Measurements from ENCODE around the gene ZNF526. TPM values are rescaled to one million over a fixed set of nuclear protein-coding genes. Genes with fewer than 3 reads are reported as not detected.

ZNF526 gene
- total RNA-seq, 1 donor from 2014 or later = 22.7 TPM

DNA sequence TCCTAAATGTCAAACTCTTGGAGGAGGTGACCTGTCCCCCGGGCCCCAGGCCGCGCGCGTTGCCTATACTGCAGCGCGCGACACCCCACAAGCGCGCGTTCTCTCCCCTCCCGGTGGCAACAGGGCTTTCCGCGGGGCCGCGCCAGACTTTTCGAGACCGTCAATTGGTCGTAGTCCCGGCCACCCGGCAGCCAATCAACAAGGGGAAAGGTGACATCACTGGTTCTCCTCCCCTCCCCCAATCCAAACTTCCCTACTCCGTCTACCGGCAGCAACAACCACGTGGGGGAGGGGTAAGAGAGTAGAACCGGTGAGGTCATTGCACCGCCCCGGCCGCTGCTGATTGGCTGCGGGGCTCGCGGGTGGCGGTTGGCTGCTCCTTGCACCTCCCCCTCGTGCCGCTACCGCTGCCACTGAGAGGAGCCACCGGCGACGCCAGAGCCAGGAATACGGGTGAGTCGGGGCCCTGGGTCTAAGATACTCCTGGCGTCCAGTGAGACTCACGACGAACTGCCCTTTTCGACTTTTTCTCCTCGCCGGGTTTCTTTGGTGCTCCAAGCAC is 48.1 kb downstream of the ZNF526 start:
- Mint-ChIP-seq H3K36me3 (ENCODE audit: low read depth) (peaks cover 11% of the 10 kb centered on the region), H3K4me1 (peaks cover 31% of the 10 kb centered on the region), H3K27me3 (no peaks in the 10 kb centered on the region), H3K27ac (no peak overlapping the region), H3K4me3 (no peak overlapping the region), H3K9me3 (no peaks in the 10 kb centered on the region)
- TF ChIP-seq, protein P1, sequence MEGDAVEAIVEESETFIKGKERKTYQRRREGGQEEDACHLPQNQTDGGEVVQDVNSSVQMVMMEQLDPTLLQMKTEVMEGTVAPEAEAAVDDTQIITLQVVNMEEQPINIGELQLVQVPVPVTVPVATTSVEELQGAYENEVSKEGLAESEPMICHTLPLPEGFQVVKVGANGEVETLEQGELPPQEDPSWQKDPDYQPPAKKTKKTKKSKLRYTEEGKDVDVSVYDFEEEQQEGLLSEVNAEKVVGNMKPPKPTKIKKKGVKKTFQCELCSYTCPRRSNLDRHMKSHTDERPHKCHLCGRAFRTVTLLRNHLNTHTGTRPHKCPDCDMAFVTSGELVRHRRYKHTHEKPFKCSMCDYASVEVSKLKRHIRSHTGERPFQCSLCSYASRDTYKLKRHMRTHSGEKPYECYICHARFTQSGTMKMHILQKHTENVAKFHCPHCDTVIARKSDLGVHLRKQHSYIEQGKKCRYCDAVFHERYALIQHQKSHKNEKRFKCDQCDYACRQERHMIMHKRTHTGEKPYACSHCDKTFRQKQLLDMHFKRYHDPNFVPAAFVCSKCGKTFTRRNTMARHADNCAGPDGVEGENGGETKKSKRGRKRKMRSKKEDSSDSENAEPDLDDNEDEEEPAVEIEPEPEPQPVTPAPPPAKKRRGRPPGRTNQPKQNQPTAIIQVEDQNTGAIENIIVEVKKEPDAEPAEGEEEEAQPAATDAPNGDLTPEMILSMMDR (IDR thresholded peaks at IDR 0.05) = no peak
- ATAC-seq (ENCODE audit: low read depth) = peak; percentile 60
- intact Hi-C loops (cut with micrococcal nuclease) = loop anchor here (1.0 kb wide), 6 partner anchors 13 to 48 kb away; partner anchors contain the start of genes ERF, PAFAH1B3, PRR19 and ZNF526
- ChIA-PET POLR2A (interaction anchor here (0.5 to 1.4 kb wide), 4 partner anchors 12 to 136 kb away, joined by 3 to 7 read pairs (median 4); no protein-coding TSS in a partner anchor), CTCF (no interaction called here)
- peak; percentile 95 for DNase-seq

DNA sequence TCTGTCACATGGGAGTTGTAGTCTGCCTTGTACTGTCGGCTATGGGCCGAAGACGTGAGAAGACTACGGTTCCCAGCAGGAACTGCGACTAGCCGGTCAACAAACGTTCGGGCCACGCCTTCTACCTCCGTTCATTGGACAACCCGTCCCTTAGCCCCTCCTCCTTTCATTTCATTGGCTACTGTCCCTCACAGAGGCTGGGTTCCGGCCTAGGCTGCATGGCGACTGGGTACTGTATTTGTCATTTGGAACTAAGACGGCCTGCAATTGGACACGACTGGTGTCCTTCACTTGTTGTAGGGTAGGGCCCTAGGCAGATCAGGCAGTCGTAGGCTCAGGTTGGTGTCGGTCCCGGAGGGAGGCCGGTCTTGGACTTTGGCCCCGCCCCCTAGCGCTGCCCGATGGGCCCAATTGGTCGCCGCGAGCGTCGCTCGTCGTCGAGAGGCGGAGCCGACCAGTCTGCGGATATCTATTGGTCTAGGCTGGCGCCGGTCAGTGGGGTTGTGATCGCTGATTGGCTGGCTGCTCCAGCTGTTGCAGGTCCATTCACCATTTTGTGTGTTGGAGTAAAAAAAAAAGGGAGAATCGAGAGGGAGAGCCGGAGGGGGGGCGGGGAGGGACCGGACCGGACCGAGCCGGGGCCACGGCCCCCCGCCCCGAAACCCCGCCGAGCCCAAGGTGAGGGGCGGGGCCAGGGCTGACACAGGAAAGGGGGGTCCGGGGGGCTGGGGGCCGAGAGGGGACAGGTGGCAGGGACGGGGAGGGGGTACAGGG is 48.8 kb downstream of the ZNF526 start, which contains the start of gene CIC:
TSS of gene CIC (plus strand) at position 549 of the 774 bp plus-strand sequence. CDS start 2,532 bp downstream, outside the sequence.
- Mint-ChIP-seq H3K27me3 (no peaks in the 10 kb centered on the region), H3K36me3 (ENCODE audit: low read depth) (peaks cover 17% of the 10 kb centered on the region), H3K4me3 (peak within 1 kb of the TSS; percentile 88), H3K9me3 (no peaks in the 10 kb centered on the region), H3K27ac (peak within 1 kb of the TSS; percentile 94), H3K4me1 (peaks cover 31% of the 10 kb centered on the region)
- TF ChIP-seq, protein P1 (IDR thresholded peaks at IDR 0.05) = no peak
- peak; percentile 81 for ATAC-seq (ENCODE audit: low read depth)
- intact Hi-C loops (cut with micrococcal nuclease) = loop anchor here (1.0 kb wide), 6 partner anchors 14 to 49 kb away; partner anchors contain the start of genes ERF, PAFAH1B3, PRR19 and ZNF526
- peak; percentile 95 for DNase-seq
- CTCF ChIA-PET = interaction anchor here (0.6 to 2.2 kb wide), 2 partner anchors 11 to 160 kb away, joined by 3 to 22 read pairs; no protein-coding TSS in a partner anchor
- POLR2A ChIA-PET = interaction anchor here (0.5 to 3.0 kb wide), 14 partner anchors 9 to 154 kb away, joined by 3 to 55 read pairs (median 4); partner anchors contain the start of genes DEDD2, ERF, GSK3A and ZNF526

DNA sequence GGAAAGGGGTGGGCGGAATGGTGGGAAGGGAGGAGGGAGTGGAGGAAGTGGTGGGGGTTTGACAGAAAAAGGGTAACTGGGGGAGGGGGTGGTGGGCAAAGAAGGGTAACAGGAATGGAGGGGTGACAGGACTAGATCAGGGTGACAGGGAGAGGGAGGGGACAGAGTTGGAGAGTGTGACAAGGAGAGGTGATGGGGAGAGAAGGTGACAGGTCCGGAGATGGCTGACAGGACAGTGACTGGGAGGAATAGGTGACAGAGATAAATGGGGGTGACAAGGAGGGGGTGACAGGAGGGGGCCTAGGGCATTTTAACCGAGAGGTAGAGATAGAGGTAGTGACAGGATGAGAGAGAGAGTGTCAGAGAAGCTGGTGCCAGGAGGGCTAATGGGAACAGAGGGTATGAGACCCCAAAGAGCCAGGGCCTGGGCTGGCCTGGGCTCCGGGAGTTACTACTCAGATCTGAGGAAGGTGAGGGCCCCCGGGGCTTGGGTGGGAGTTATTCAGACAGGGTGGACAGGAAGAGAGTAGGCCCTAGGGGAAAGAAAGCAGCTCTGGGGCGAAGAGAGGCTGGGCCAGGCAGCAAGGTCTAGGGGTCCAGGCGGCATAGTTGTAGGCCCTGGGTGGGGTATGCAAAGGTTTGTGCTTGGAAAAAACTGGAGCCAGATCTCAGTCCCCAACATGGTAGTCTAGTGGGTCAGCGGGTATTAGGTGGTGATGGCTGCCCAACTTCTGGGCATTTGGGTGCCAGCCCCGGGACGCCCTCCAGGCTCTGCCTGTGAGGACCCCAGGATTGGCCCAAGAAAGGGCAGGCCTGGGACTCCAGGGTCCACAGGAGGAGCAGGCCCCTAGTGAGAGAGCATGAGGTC is 49.6 kb downstream of the ZNF526 start:
- POLR2A ChIA-PET = interaction anchor here (0.6 to 3.0 kb wide), 16 partner anchors 8 to 1194 kb away, joined by 3 to 55 read pairs (median 3); partner anchors contain the start of genes ERF, GSK3A, POU2F2 and ZNF526
- H3K4me1 Mint-ChIP-seq = peaks cover 31% of the 10 kb centered on the region
- no peaks in the 10 kb centered on the region for H3K27me3 Mint-ChIP-seq
- TF ChIP-seq, protein P1 (IDR thresholded peaks at IDR 0.05) = no peak
- H3K9me3 Mint-ChIP-seq = no peaks in the 10 kb centered on the region
- peaks cover 24% of the 10 kb centered on the region for H3K36me3 Mint-ChIP-seq (ENCODE audit: low read depth)
- peak overlapping the region; percentile 94 for H3K27ac Mint-ChIP-seq
- H3K4me3 Mint-ChIP-seq = peak overlapping the region; percentile 88
- intact Hi-C loops (cut with micrococcal nuclease) = no loop called here
- DNase-seq (peak; percentile 34), ATAC-seq (ENCODE audit: low read depth) (no peak)
- CTCF ChIA-PET = interaction anchor here (0.6 to 2.2 kb wide), 3 partner anchors 10 to 161 kb away, joined by 3 to 22 read pairs (median 4); no protein-coding TSS in a partner anchor

DNA sequence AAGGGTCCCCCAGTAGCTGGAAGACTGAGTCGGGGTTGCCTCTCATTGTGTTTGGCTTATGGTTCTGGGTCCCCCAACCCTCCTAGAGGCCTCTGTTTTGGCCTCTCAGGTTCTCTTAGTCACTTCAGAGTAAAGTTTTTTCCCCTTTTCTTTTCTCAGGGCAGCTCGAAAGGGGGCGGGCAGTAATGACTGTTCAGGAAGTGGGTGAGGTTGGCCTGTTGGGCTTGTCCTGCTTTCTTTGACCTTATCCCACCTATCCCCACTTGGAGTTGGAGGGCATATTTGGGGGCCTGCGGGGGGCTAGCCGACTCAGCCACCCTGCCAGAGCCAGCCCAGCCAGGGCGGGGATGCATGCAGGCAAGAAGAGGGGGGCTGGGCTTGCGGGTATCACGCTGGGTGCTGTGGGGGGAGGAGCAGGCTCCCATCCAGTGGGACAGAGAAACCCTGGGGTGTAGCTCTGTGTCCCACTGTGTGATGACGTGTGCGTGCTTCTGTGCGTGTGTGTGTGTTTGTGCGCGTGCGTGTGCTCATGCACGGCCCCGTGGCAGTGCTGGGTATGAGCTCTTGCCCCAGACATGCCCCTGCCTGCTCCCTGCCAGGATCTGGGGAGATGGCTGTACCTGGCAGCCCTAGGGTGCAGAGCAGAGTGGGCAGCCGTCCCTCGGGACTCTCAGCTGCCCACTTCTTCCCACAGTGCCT is 50.4 kb downstream of the ZNF526 start:
- CTCF ChIA-PET = interaction anchor here (0.7 to 2.2 kb wide), 4 partner anchors 10 to 162 kb away, joined by 3 to 22 read pairs (median 4); no protein-coding TSS in a partner anchor
- TF ChIP-seq, protein P1 (IDR thresholded peaks at IDR 0.05) = no peak
- peak overlapping the region; percentile 88 for H3K4me3 Mint-ChIP-seq
- peak overlapping the region; percentile 94 for H3K27ac Mint-ChIP-seq
- peak; percentile 36 for DNase-seq
- intact Hi-C loops (cut with micrococcal nuclease) = no loop called here
- H3K36me3 Mint-ChIP-seq (ENCODE audit: low read depth) = peaks cover 27% of the 10 kb centered on the region
- no peak for ATAC-seq (ENCODE audit: low read depth)
- no peaks in the 10 kb centered on the region for H3K9me3 Mint-ChIP-seq
- POLR2A ChIA-PET = interaction anchor here (0.5 to 3.0 kb wide), 15 partner anchors 11 to 1193 kb away, joined by 3 to 55 read pairs (median 4); partner anchors contain the start of genes ERF, GSK3A, POU2F2 and ZNF526
- peaks cover 36% of the 10 kb centered on the region for H3K4me1 Mint-ChIP-seq
- H3K27me3 Mint-ChIP-seq = no peaks in the 10 kb centered on the region
